Measurements from ENCODE around the gene ARHGAP9.
"Not testable (repeated sequence)": the region's sequence is repeated elsewhere in the genome, so short reads cannot be mapped to it uniquely, and the experiment has no call there.

Gene ARHGAP9

DNA sequence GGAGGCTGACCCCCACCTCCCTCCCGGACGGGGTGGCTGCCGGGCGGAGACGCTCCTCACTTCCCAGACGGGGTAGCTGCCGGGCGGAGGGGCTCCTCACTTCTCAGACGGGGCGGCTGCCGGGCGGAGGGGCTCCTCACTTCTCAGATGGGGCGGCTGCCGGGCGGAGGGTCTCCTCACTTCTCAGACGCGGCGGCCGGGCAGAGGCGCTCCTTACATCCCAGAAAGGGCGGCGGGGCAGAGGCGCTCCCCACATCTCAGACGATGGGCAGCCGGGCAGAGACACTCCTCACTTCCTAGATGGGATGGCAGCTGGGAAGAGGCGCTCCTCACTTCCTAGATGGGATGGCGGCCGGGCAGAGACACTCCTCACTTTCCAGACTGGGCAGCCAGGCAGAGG is 28.1 kb upstream of the ARHGAP9 start:
- not testable (repeated sequence) for H3K27me3 ChIP-seq (ENCODE audit: control insufficient read depth in 1 of 2, insufficient read depth in 2 of 2, low read length in 2 of 2); H3K4me1 ChIP-seq (ENCODE audit: control insufficient read depth, insufficient read depth, low read length); H3K27ac ChIP-seq (ENCODE audit: low read length); H3K9me3 ChIP-seq (ENCODE audit: control insufficient read depth in 2 of 2, low read length in 2 of 2); H3K9ac ChIP-seq (ENCODE audit: low read length in 2 of 2); H3K4me3 ChIP-seq (ENCODE audit: low read length in 2 of 2)
- peaks cover 28 to 43% of the 10 kb centered on the region in 2 donors for H3K36me3 ChIP-seq (ENCODE audit: control insufficient read depth in 2 of 2, insufficient read depth in 2 of 2, low read length in 2 of 2)

- H3K9ac ChIP-seq (ENCODE audit: low read length in 2 of 2), result not testable (repeated sequence)
- H3K36me3 ChIP-seq (ENCODE audit: control insufficient read depth in 2 of 2, insufficient read depth in 2 of 2, low read length in 2 of 2), result peaks cover 22 to 34% of the 10 kb centered on the region in 2 donors
Observed at GRCh38 chr12:57506541-57506940, 26.9 kb upstream of the ARHGAP9 start.

DNA sequence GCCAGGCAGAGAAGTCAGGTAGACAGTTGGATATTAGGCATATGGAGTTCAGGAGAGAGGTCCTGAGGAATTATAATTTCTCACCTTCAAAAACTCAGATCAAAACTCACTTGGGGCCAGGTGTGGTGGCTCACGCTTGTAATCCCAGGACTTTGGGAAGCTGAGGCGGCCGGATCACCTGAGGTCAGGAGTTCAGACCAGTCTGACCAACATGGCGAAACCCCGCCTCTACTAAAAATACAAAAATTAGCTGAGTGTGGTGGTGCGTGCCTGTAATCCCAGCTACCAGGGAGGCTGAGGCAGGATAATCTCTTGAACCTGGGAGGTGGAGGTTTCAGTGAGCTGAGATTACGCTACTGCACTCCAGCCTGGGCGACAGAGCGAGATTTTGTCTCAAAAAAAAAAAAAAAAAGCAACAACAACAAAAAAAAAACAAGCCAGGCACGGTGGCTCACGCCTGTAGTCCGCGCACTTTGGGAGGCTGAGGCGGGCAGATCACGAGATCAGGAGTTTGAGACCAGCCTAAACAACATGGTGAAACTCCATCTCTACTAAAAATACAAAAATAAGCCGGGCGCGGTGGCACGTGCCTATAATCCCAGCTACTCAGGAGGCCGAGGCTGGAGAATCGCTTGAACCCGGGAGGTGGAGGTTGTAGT is 22.8 kb upstream of the ARHGAP9 start:
- H3K4me1 ChIP-seq (ENCODE audit: control insufficient read depth, insufficient read depth, low read length); H3K27me3 ChIP-seq (ENCODE audit: control insufficient read depth in 1 of 2, insufficient read depth in 2 of 2, low read length in 2 of 2); H3K9ac ChIP-seq (ENCODE audit: low read length in 2 of 2); H3K4me3 ChIP-seq (ENCODE audit: low read length in 2 of 2); H3K27ac ChIP-seq (ENCODE audit: low read length); H3K9me3 ChIP-seq (ENCODE audit: control insufficient read depth in 2 of 2, low read length in 2 of 2): not testable (repeated sequence)
- peaks cover 46 to 55% of the 10 kb centered on the region in 2 donors for H3K36me3 ChIP-seq (ENCODE audit: control insufficient read depth in 2 of 2, insufficient read depth in 2 of 2, low read length in 2 of 2)

More at GRCh38 chr12:57506541-57506940, 26.9 kb upstream of the ARHGAP9 start:
- H3K4me1 ChIP-seq (ENCODE audit: control insufficient read depth, insufficient read depth, low read length); H3K4me3 ChIP-seq (ENCODE audit: low read length in 2 of 2); H3K9me3 ChIP-seq (ENCODE audit: control insufficient read depth in 2 of 2, low read length in 2 of 2); H3K27me3 ChIP-seq (ENCODE audit: control insufficient read depth in 1 of 2, insufficient read depth in 2 of 2, low read length in 2 of 2); H3K27ac ChIP-seq (ENCODE audit: low read length): not testable (repeated sequence)

DNA sequence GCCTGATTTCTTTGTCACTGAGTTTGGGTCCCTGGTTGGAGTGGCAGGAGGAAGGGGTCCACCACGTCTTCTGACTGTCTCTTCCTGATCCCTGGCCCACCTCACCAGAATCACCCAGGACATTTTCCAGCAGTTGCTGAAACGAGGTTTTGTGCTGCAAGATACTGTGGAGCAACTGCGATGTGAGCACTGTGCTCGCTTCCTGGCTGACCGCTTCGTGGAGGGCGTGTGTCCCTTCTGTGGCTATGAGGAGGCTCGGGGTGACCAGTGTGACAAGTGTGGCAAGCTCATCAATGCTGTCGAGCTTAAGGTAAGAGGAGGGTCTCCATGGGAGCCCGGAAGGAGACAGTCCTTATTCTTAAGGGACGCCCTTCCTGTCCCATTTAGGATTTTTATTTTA is 20.5 kb upstream of the ARHGAP9 start:
- H3K4me3 ChIP-seq (ENCODE audit: low read length in 2 of 2), result no peak overlapping the region
- no peak overlapping the region for H3K27ac ChIP-seq (ENCODE audit: low read length)
- H3K36me3 ChIP-seq (ENCODE audit: control insufficient read depth in 2 of 2, insufficient read depth in 2 of 2, low read length in 2 of 2), result peaks cover 44 to 47% of the 10 kb centered on the region in 2 donors
- H3K27me3 ChIP-seq (ENCODE audit: control insufficient read depth in 1 of 2, insufficient read depth in 2 of 2, low read length in 2 of 2), result no peaks in the 10 kb centered on the region
- H3K9ac ChIP-seq (ENCODE audit: low read length in 2 of 2), result no peak overlapping the region
- H3K4me1 ChIP-seq (ENCODE audit: control insufficient read depth, insufficient read depth, low read length), result no peaks in the 10 kb centered on the region
- no peaks in the 10 kb centered on the region for H3K9me3 ChIP-seq (ENCODE audit: control insufficient read depth in 2 of 2, low read length in 2 of 2)

- peaks cover 35 to 37% of the 10 kb centered on the region in 2 donors for H3K36me3 ChIP-seq (ENCODE audit: control insufficient read depth in 2 of 2, insufficient read depth in 2 of 2, low read length in 2 of 2)
- H3K4me3 ChIP-seq (ENCODE audit: low read length in 2 of 2), result no peak overlapping the region
- no peaks in the 10 kb centered on the region for H3K9me3 ChIP-seq (ENCODE audit: control insufficient read depth in 2 of 2, low read length in 2 of 2)
- H3K27me3 ChIP-seq (ENCODE audit: control insufficient read depth in 1 of 2, insufficient read depth in 2 of 2, low read length in 2 of 2), result no peaks in the 10 kb centered on the region
- H3K4me1 ChIP-seq (ENCODE audit: control insufficient read depth, insufficient read depth, low read length), result no peaks in the 10 kb centered on the region
- no peak overlapping the region for H3K9ac ChIP-seq (ENCODE audit: low read length in 2 of 2)
- H3K27ac ChIP-seq (ENCODE audit: low read length), result no peak overlapping the region
Observed at GRCh38 chr12:57498571-57498970, 18.9 kb upstream of the ARHGAP9 start.

GRCh38 chr12:57498132-57498502 is 18.5 kb upstream of the ARHGAP9 start:
- Histone ChIP-seq H3K27me3 (ENCODE audit: control insufficient read depth in 1 of 2, insufficient read depth in 2 of 2, low read length in 2 of 2) (no peaks in the 10 kb centered on the region), H3K9me3 (ENCODE audit: control insufficient read depth in 2 of 2, low read length in 2 of 2) (no peaks in the 10 kb centered on the region), H3K4me1 (ENCODE audit: control insufficient read depth, insufficient read depth, low read length) (no peaks in the 10 kb centered on the region), H3K4me3 (ENCODE audit: low read length in 2 of 2) (no peak overlapping the region), H3K36me3 (ENCODE audit: control insufficient read depth in 2 of 2, insufficient read depth in 2 of 2, low read length in 2 of 2) (peaks cover 35% of the 10 kb centered on the region in 2 donors), H3K9ac (ENCODE audit: low read length in 2 of 2) (no peak overlapping the region), H3K27ac (ENCODE audit: low read length) (no peak overlapping the region)

DNA sequence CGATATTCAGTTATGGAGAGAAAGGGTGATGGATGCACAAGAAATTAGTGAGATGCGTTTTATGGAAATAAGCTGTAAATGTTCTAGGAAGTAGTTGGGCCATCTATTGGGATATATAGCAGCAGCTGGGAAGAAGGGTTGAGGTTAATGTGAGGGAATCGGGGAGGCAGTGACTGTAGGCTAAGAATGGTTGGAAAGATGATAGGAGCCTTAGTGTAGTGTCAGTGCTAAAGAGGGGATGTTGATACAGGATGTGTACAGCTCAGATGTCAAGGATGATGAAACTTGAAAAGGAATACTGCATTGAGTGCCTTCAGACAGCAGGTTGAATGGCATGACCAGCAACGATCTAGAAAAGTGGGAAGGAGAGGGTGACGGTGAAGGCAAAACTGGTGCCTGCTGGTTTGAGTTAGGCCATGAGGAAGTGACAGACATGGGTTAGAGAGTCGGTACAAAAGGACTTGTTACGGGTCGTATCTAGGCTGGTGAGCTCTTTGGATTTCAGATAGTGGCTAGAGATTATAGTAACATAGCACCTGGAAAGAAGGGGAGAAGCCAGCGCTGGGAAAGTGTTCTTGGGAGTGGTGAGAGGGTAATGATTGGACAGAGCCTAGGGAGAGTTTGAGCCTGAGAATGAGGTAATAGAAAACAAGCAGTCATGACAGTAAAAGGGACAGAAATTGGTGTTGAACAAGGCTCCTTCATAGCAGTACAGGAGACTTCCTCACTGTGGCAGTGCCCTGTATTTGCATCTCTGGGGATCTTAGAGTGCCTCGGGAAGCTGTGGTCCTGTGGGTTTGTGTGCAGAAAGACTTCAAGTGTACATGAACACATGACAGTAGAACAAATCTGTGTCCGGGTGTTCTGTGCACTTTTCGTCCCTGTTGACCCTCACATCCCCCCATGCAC is 17.8 kb upstream of the ARHGAP9 start:
- no peaks in the 10 kb centered on the region for H3K9me3 ChIP-seq (ENCODE audit: control insufficient read depth in 2 of 2, low read length in 2 of 2)
- H3K4me1 ChIP-seq (ENCODE audit: control insufficient read depth, insufficient read depth, low read length), result no peaks in the 10 kb centered on the region
- no peaks in the 10 kb centered on the region for H3K27me3 ChIP-seq (ENCODE audit: control insufficient read depth in 1 of 2, insufficient read depth in 2 of 2, low read length in 2 of 2)
- no peak overlapping the region for H3K4me3 ChIP-seq (ENCODE audit: low read length in 2 of 2)
- no peak overlapping the region for H3K27ac ChIP-seq (ENCODE audit: low read length)
- no peak overlapping the region for H3K9ac ChIP-seq (ENCODE audit: low read length in 2 of 2)
- peaks cover 35 to 41% of the 10 kb centered on the region in 2 donors for H3K36me3 ChIP-seq (ENCODE audit: control insufficient read depth in 2 of 2, insufficient read depth in 2 of 2, low read length in 2 of 2)

DNA sequence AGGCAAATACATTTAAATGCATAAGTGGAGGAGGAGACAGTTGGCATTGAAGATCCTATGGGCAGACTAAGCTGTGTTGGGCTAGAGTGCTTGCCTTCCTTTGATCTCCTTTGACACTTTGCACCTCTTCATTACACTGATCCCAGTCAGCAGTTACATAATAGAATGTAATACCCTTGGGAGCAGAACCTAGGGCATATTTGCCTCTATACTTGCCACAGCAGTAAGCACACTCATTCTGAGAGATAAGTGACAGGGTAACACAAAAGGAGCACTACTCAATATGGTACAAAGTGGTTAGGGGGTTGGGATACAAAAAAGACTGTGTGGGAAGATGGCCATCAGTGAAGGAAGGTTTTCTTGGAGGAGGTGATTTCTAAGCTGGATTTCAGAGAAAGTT is 17.2 kb upstream of the ARHGAP9 start:
- Histone ChIP-seq H3K4me1 (ENCODE audit: control insufficient read depth, insufficient read depth, low read length) (no peaks in the 10 kb centered on the region), H3K9me3 (ENCODE audit: control insufficient read depth in 2 of 2, low read length in 2 of 2) (no peaks in the 10 kb centered on the region), H3K4me3 (ENCODE audit: low read length in 2 of 2) (no peak overlapping the region), H3K27ac (ENCODE audit: low read length) (no peak overlapping the region), H3K27me3 (ENCODE audit: control insufficient read depth in 1 of 2, insufficient read depth in 2 of 2, low read length in 2 of 2) (no peaks in the 10 kb centered on the region), H3K9ac (ENCODE audit: low read length in 2 of 2) (no peak overlapping the region), H3K36me3 (ENCODE audit: control insufficient read depth in 2 of 2, insufficient read depth in 2 of 2, low read length in 2 of 2) (peaks cover 30 to 40% of the 10 kb centered on the region in 2 donors)

- peaks cover 33 to 42% of the 10 kb centered on the region in 2 donors for H3K36me3 ChIP-seq (ENCODE audit: control insufficient read depth in 2 of 2, insufficient read depth in 2 of 2, low read length in 2 of 2)
- H3K4me1 ChIP-seq (ENCODE audit: control insufficient read depth, insufficient read depth, low read length); H3K27ac ChIP-seq (ENCODE audit: low read length); H3K27me3 ChIP-seq (ENCODE audit: control insufficient read depth in 1 of 2, insufficient read depth in 2 of 2, low read length in 2 of 2); H3K4me3 ChIP-seq (ENCODE audit: low read length in 2 of 2); H3K9me3 ChIP-seq (ENCODE audit: control insufficient read depth in 2 of 2, low read length in 2 of 2); H3K9ac ChIP-seq (ENCODE audit: low read length in 2 of 2): not testable (repeated sequence)
Observed at GRCh38 chr12:57495051-57495701, 15.5 kb upstream of the ARHGAP9 start.

- H3K9me3 ChIP-seq (ENCODE audit: control insufficient read depth in 2 of 2, low read length in 2 of 2), result no peaks in the 10 kb centered on the region
- no peaks in the 10 kb centered on the region for H3K27me3 ChIP-seq (ENCODE audit: control insufficient read depth in 1 of 2, insufficient read depth in 2 of 2, low read length in 2 of 2)
- no peak overlapping the region for H3K4me3 ChIP-seq (ENCODE audit: low read length in 2 of 2)
- peaks cover 28 to 32% of the 10 kb centered on the region in 2 donors for H3K36me3 ChIP-seq (ENCODE audit: control insufficient read depth in 2 of 2, insufficient read depth in 2 of 2, low read length in 2 of 2)
- H3K9ac ChIP-seq (ENCODE audit: low read length in 2 of 2), result no peak overlapping the region
- H3K4me1 ChIP-seq (ENCODE audit: control insufficient read depth, insufficient read depth, low read length), result peaks cover 16% of the 10 kb centered on the region
- no peak overlapping the region for H3K27ac ChIP-seq (ENCODE audit: low read length)
Observed at GRCh38 chr12:57491393-57492280, 12.0 kb upstream of the ARHGAP9 start.
